GM10266 (cell line): ENCODE results near the gene KCNB1.

Experiments
- DNase-seq: peaks from one replicate; pipeline ENCODE4 v3.0.0; 2012; ENCODE audit errors: extremely low spot score
- TF ChIP-seq, protein P1 (sequence below): IDR thresholded peaks from 2 replicates; pipeline ENCODE4 v1.5.1; 2012; ENCODE audit warnings: mild to moderate bottlenecking, low read depth; ENCODE audit not compliant: control insufficient read depth, insufficient read depth; ENCODE audit errors: missing control alignments

Gene KCNB1

DNA sequence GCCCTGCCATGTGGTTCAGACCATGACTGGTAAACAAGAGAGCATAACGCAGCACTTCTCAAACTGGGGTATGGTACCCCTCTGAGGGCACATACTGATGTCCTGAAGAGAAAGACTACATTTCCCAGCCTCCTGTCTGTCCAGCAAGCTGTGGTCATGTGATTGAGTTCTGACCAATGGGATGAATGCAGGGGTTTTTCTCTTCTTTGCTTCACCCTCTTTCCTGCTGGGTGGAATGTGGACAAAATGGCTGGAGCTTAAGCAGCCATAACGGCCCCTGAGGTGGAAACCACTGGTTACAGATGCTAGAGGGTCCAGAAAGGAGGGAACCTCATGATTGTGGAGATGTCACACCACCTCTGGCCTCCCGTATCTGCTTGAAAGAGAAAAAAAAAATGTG, 19.4 kb upstream of the KCNB1 start:
- DNase-seq: no peak
- TF ChIP-seq, protein P1, sequence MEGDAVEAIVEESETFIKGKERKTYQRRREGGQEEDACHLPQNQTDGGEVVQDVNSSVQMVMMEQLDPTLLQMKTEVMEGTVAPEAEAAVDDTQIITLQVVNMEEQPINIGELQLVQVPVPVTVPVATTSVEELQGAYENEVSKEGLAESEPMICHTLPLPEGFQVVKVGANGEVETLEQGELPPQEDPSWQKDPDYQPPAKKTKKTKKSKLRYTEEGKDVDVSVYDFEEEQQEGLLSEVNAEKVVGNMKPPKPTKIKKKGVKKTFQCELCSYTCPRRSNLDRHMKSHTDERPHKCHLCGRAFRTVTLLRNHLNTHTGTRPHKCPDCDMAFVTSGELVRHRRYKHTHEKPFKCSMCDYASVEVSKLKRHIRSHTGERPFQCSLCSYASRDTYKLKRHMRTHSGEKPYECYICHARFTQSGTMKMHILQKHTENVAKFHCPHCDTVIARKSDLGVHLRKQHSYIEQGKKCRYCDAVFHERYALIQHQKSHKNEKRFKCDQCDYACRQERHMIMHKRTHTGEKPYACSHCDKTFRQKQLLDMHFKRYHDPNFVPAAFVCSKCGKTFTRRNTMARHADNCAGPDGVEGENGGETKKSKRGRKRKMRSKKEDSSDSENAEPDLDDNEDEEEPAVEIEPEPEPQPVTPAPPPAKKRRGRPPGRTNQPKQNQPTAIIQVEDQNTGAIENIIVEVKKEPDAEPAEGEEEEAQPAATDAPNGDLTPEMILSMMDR: no peak

DNA sequence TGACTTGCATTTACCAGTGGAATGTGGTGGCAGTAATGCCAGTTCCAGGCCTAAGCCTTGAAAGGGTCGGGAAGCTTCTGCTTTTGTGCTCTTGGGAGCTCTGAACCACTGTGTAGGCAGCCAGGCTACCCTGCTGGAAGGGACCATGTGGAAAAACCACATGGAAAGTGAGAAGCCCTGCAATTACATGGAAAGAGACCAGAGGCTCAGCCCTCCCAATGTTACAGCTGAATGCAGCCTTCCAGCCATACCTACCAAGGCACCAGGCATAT, 14.9 kb upstream of the KCNB1 start:
- no peak for DNase-seq
- TF ChIP-seq, protein P1: no peak

DNA sequence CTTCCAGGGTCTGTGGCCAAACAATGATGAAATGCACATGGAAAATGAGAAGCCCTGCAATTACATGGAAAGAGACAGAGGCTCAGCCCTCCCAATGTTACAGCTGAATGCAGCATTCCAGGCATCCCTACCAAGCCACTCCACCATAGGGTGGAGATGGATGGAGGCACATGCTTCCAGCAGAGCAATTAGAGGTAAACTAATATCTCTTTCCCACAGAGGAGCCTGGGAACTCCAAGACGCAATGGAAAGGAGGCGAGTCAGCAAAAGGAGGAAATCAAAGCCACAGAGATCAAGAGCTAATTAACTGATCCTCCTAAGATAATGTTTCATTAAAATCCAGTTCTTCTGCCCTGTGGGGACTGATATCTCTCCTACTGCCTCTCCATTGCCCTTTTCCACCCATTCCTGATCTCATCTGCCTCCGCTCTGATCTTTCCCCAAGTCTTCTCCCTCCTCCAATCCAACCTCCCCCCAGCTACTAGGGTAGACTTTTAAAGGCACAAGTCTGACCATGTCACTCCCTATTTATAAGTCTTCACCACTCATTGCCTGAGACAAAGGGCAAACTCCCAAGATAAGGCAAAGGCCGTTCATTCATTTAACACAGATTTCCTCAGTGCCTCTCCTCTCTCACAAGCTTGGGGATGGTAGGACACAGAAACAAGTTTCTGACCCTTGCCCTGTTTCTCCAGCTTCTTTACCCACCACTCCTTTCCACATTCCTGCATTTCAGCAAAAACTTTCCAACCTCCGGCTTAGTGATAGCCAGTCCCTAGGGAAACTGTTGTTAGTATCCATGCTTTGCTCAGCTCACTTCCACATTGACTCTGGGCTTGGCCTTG, 14.3 kb upstream of the KCNB1 start:
- TF ChIP-seq, protein P1: no peak
- DNase-seq: no peak

DNA sequence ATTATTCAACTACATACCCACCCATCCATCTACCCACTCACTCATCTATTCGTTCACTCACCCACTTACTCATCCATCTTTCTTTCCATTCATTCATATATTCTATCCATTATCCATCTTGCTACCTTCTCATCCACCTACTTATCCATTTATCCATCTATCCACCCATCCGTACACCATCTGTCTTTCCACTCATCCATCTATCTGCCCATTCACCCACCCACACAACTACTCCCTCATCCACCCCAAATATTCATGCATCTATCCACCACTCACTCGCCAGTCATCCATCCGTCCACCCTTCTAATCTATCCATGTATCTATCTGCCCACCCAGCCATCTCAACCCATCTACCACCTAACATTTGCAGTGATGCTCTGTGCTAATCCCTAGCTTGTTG, 13.6 kb upstream of the KCNB1 start:
- DNase-seq: no peak
- TF ChIP-seq, protein P1: no peak

DNA sequence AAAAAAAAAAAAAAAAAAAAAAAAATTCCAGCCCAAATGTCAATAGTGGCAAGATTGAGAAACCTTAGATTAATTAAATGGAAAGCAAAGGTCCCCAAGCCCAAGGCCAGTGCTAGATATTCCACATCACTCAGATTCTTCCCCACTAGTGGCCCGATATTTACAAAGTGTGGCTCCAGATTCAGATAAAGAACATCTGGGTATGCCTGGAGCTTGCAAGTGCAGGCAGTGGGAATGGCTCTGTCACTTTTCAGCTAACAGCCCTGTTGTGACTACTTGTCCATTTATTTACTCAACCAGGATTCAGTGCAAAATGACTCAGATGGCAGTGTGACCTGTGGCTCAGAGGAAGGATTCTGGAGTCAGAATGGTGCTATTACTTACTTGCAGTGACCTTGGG, 8.2 kb upstream of the KCNB1 start:
- TF ChIP-seq, protein P1: no peak
- no peak for DNase-seq

DNA sequence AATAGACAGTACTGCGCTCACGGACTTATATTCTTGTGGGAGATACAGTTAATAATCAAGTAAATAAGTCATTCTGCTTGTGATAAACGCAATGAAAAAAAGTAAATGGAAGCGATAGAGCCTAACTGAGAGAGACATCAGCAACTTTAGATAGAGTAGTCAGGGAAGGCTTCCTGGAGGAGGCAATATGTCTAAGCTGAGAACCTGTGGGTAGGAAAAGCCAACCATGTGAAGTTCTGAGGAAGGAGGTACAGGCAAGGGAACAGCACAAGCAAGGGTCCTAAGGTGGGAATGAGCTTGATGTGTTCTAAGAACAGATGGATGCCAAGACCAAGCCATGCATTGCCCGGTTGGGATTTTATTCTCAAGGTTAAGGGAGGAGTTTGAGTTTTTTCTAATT, 7.2 kb upstream of the KCNB1 start:
- TF ChIP-seq, protein P1: no peak

DNA sequence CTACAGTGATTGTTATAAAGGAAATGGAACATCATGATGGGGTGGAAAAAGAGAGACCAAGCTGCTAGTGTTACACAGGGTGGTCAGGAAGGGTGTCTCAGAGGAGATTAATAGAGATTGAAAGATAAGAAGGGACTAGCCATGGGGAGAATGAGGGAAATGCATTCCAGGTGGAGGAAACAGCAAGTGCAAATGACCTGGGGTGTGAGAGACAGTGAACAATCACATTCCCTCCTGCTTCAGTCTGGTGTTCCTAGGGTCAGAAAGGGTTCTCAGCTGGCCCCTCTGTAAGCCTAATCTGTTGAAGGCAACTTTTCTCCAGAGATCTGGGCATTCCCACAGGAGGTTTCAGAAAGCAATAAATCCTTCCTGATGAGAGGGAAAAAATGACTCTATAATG, 3.6 kb upstream of the KCNB1 start:
- TF ChIP-seq, protein P1: no peak

More for the DNA sequence above, 7.2 kb upstream of the KCNB1 start:
- no peak for DNase-seq

More for the DNA sequence above, 3.6 kb upstream of the KCNB1 start:
- DNase-seq: no peak
